ENCODE results near the gene UBAP2L. TPM values are rescaled to one million over a fixed set of nuclear protein-coding genes. Genes with fewer than 3 reads are reported as not detected.
A peak's percentile ranks its signal among the peaks of the same experiment; 100 is the strongest.
"Not testable (repeated sequence)": the region's sequence is repeated elsewhere in the genome, so short reads cannot be mapped to it uniquely, and the experiment has no call there.

Gene UBAP2L
- polyA plus RNA-seq, 3 donors from 2014 or later, result 23.1 to 72.4 (median 52.4) TPM

- not testable (repeated sequence) for H3K27ac Mint-ChIP-seq; H3K4me3 Mint-ChIP-seq; H3K36me3 Mint-ChIP-seq; H3K9me3 Mint-ChIP-seq; H3K27me3 Mint-ChIP-seq (ENCODE audit: low read depth in 3 of 3); H3K4me1 Mint-ChIP-seq; DNase-seq
These were observed 91.7 kb downstream of the UBAP2L start for GRCh38 chr1:154312229-154313065.

GRCh38 chr1:154313066-154313356 lies 92.3 kb downstream of the UBAP2L start:
- no peaks in the 10 kb centered on the region for H3K9me3 Mint-ChIP-seq
- H3K27ac Mint-ChIP-seq, result peak overlapping the region in 1 of 6 donors; percentile 16
- H3K36me3 Mint-ChIP-seq, result no peaks in the 10 kb centered on the region
- no peak for DNase-seq
- H3K4me3 Mint-ChIP-seq, result no peak overlapping the region
- H3K27me3 Mint-ChIP-seq (ENCODE audit: low read depth in 3 of 3), result peaks cover 2 to 8% (median 3%) of the 10 kb centered on the region in 3 donors
- no peaks in the 10 kb centered on the region for H3K4me1 Mint-ChIP-seq

- not testable (repeated sequence) for H3K9me3 Mint-ChIP-seq; H3K27ac Mint-ChIP-seq; H3K4me1 Mint-ChIP-seq; H3K36me3 Mint-ChIP-seq; DNase-seq; H3K27me3 Mint-ChIP-seq (ENCODE audit: low read depth in 3 of 3); H3K4me3 Mint-ChIP-seq
These were observed 93.5 kb downstream of the UBAP2L start for GRCh38 chr1:154314226-154314625.

- Mint-ChIP-seq H3K36me3 (no peaks in the 10 kb centered on the region), H3K27me3 (ENCODE audit: low read depth in 3 of 3) (peaks cover 0 to 6% (median 4%) of the 10 kb centered on the region in 3 donors), H3K4me3 (no peak overlapping the region), H3K27ac (no peak overlapping the region), H3K4me1 (no peaks in the 10 kb centered on the region), H3K9me3 (no peaks in the 10 kb centered on the region)
- DNase-seq, result no peak
These were observed 95.9 kb downstream of the UBAP2L start for GRCh38 chr1:154316704-154317103.

GRCh38 chr1:154318386-154318785 lies 97.6 kb downstream of the UBAP2L start:
- H3K36me3 Mint-ChIP-seq, result no peaks in the 10 kb centered on the region
- H3K4me1 Mint-ChIP-seq, result no peaks in the 10 kb centered on the region
- no peak overlapping the region for H3K27ac Mint-ChIP-seq
- peaks cover 2 to 9% (median 4%) of the 10 kb centered on the region in 3 donors for H3K27me3 Mint-ChIP-seq (ENCODE audit: low read depth in 3 of 3)
- H3K4me3 Mint-ChIP-seq, result no peak overlapping the region
- no peaks in the 10 kb centered on the region for H3K9me3 Mint-ChIP-seq
- DNase-seq, result no peak

Other genes starting within 250 kb of the UBAP2L start
- gene JTB, start 243.3 kb upstream of the UBAP2L start, polyA plus RNA-seq, result 100 to 1,000 TPM; 365 to 460 (median 440) TPM
- gene RAB13, start 234.6 kb upstream of the UBAP2L start, polyA plus RNA-seq, result not detected
- gene RPS27, start 230.2 kb upstream of the UBAP2L start, polyA plus RNA-seq, result over 10,000 TPM in 1 of 3 donors, 1,000 to 10,000 TPM in 2; 7,421 to 15,806 (median 9,939) TPM
- under 1 TPM in 1 of 3 donors, not detected in 2; 0.13 TPM for gene NUP210L, start 65.9 kb upstream of the UBAP2L start, polyA plus RNA-seq
- gene TPM3, start 28.9 kb upstream of the UBAP2L start, polyA plus RNA-seq, result 1,000 to 10,000 TPM; 1,142 to 1,239 (median 1,223) TPM
- not detected for gene CFAP141, start 14.6 kb upstream of the UBAP2L start, polyA plus RNA-seq
- 100 to 1,000 TPM; 119 to 207 (median 139) TPM for gene HAX1, start 51.7 kb downstream of the UBAP2L start, polyA plus RNA-seq
- under 1 TPM in 1 of 3 donors, not detected in 2; 0.24 TPM for gene AQP10, start 100.1 kb downstream of the UBAP2L start, polyA plus RNA-seq
- 10 to 100 TPM in 2 of 3 donors, 1 to 10 TPM in 1; 8.5 to 27.4 (median 16.5) TPM for gene ATP8B2, start 104.6 kb downstream of the UBAP2L start, polyA plus RNA-seq
- 1 to 10 TPM in 2 of 3 donors, under 1 TPM in 1; 0.50 to 4.2 (median 2.6) TPM for gene IL6R, start 184.4 kb downstream of the UBAP2L start, polyA plus RNA-seq

Measured in immature natural killer cell (primary cell).